GM12874 (cell line): Measurements from ENCODE around the gene TUT1.

Experiments used
- TF ChIP-seq, protein P1 (sequence below): IDR thresholded peaks from 2 replicates; pipeline ENCODE4 v1.5.1; 2011; ENCODE audit warnings: low read depth, mild to moderate bottlenecking, control low read depth, low read length, moderate library complexity; ENCODE audit not compliant: insufficient read depth

Gene TUT1

DNA sequence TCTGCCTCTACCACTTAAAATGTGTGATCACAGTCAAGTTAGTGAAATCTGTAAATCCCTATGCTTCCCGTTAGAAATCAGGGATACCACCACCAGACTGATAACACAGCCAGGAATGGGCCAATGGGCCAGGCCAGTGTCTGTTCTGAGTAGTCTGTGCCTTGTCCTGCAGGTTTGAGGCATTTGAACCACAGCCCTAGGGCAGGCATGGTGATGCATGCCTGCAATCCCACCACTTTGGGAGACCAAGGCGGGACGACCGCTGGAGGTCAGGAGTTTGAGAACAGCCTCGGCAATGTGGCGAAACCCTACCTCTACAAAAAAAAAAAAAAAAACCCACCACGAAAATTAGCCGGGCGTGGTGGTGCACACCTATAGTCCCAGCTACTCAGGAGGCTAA is 32.7 kb downstream of the TUT1 start:
- TF ChIP-seq, protein P1, sequence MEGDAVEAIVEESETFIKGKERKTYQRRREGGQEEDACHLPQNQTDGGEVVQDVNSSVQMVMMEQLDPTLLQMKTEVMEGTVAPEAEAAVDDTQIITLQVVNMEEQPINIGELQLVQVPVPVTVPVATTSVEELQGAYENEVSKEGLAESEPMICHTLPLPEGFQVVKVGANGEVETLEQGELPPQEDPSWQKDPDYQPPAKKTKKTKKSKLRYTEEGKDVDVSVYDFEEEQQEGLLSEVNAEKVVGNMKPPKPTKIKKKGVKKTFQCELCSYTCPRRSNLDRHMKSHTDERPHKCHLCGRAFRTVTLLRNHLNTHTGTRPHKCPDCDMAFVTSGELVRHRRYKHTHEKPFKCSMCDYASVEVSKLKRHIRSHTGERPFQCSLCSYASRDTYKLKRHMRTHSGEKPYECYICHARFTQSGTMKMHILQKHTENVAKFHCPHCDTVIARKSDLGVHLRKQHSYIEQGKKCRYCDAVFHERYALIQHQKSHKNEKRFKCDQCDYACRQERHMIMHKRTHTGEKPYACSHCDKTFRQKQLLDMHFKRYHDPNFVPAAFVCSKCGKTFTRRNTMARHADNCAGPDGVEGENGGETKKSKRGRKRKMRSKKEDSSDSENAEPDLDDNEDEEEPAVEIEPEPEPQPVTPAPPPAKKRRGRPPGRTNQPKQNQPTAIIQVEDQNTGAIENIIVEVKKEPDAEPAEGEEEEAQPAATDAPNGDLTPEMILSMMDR, result no peak

DNA sequence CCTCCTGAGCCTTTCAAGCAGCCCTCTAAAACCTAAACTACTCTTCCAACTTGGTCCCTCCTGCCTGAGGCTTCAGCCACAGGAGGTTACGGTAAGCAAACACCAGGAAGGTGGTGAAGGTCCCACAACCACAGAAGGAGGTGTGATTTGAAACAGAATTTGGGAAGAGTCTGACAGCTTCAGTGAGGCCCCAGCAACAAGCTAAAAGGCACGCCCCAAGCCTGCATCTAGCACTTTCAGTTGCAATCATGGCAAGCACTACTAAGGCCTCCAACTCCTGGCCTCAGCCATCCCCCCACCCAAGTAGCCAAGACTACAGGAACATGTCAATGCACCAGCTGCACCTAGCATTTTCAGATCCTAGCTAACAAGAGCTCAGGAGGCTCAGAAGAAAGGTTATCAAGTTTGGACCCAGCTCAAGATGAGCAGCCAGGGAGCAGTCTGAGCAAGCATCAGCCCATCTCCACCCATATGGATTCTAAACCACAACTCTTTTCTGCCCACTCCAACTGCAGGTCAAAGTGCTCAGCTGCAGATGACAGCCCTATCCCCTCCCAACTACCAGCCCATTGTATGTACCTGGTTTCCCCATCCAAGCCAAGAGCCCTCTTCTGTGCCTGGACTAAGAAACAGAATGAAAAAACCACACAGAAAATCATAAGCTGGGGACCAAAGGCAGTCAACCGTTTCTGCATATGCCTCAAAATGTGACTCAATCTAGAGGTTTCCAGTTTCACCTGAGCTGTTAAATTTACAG is 34.3 kb downstream of the TUT1 start:
- TF ChIP-seq, protein P1, result no peak

DNA sequence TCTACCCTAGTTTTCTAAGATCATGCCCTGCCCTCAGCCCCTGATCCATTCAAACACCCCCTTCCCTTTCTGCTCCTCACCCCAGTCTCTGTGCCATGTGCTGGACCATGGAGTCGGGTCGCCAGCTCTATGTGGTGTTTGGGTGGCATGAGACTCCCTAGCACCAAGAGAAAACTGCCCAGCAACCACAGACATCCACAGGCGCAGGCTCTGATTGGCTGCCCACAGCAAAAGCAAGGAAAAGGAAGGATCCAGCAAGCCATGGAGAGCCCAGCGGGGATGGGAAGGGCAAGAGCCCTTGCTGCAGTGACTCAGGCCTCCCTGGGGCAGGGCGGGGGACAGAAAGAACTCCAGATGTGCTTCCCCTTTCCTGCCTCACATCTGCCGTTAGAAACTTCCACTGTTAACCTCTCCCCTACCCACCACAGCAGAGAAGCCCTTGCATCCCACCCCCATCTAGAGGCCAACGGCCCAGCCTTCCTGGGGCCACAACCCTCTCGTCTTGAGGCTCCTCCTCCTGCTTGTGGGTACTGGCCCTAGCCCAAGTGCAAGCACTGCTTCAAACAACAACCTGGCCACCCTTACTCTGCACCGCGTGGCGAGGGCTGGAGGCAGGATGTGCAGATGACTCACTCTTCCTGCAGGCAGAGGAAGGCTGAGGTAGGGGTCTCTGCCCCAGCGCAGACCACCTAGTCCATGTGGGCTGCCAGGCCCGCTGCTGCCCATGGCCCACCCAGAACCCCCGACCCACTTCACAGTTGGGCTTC is 35.0 kb downstream of the TUT1 start:
- TF ChIP-seq, protein P1, result no peak

DNA sequence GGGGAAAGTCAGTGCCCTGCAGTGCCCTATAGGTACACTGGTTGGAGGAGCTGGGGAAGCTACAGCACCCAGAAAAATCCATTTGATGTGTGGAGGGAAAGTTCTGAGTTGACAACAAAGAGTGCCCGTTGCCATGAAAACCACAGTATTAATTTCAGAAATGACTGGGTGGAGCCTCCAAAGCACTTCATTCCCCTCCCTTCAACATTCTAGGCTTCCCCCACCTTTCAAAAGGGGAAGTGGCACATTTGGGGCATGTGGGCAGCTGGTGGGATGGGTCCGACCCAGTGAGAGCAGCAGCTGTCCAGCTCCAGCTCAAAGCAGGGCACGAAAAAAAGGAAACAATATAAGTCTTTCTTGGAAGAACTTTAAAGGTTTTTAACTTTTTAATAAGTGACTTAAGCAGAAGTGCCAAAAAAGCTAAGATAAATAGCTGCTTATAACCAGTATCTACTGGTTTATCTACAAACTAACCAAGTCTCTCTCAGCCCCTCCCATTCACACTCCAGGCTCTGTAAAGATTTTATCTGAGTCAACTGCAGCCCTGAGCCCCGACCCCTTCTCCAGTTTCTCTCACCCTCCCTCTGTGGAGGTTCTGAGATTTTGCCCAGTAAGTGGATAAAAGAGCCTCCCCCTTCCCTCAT is 35.7 kb downstream of the TUT1 start:
- TF ChIP-seq, protein P1, result no peak

DNA sequence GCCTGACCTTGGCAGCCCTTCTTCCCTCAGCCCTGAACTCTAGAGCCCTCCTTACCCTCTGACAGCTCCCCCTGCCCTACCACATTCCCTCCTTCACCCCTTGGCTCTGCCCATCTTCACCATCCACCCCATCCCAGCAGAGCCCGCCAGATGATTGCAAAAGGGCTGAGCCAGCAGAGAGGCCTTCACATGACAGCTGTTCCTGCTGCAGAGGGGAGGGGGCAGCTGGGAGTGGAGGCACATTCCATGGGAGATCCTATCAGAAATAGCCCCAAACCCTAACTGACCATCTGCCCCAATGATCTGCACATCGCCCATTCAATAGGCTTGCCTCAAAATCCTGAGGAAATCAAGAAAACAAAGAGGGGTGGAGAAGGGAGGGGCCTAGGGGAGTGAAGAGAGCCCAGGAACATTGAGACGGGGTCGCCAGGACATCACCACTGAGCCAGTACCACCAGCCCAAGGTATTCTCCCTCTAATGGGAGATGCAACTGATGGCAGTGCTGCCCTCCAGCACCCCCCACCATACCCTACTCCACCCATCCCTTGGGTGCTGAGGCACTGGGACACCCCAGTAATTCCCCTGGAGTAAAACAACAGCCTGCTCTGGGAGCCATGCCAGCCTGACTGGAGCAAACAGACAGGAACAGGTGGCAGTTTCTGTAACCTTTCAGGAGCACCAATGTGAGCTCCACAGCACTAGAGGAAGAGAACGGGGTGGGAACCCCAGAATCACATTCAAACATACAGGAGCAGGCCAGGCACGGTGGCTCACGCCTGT is 36.7 kb downstream of the TUT1 start:
- TF ChIP-seq, protein P1, result no peak

DNA sequence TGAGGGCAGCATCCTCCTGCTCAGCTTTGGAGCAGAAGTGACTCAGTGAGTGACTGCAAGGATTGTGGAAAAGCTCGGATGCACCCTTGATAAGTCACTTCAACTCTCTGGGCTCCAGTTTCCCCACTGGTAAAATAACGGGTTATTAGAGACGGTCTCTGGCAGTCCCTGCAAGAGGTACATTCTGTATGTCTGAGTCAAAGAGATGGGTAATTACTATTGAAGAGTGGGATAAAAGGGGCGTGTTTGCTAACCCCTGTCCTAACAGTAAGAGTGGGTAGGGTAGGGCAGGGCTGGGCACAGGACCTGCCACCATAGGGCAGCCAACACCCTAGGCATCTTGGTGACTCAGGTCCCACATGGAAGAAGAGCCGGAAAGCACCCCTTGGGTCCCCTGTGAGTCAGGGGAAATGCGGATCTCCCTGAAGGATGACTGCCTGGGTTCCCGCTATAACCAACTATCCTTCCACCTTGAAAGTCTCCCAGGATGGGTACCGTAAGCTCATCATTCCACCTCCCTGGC is 37.4 kb downstream of the TUT1 start:
- TF ChIP-seq, protein P1, result no peak
